H1 (cell line): ENCODE data around the gene KIDINS220. TPM values are rescaled to one million over a fixed set of nuclear protein-coding genes. Genes with fewer than 3 reads are reported as not detected.

ENCODE experiments used
- CTCF ChIA-PET: fragments of 300-600 bp; sonication (Branson Sonifier 250); formaldehyde crosslinking; loops from one replicate; lab custom pipeline; 2021; ENCODE audit not compliant: partially characterized antibody; lab: Charles Lee
- POLR2A ChIA-PET: fragments of 300-600 bp; sonication (Branson Sonifier 250); formaldehyde crosslinking; loops from one replicate; lab custom pipeline; 2021; ENCODE audit warnings: inconsistent platforms; ENCODE audit not compliant: partially characterized antibody; lab: Charles Lee
- DNase-seq, 2 experiments: peaks; one replicate each; pipeline versions ENCODE4 v3.0.0 to v3.0.0-alpha.2; 2010 to 2022; ENCODE audit warnings: low spot score in 2 of 2, low read depth in 1 of 2, mixed read lengths in 1 of 2
- FAIRE-seq: peaks from 2 replicates; lab custom pipeline; 2011; peaks lifted over from hg19 to GRCh38; lab: Jason Lieb, UNC
- H2AFZ ChIP-seq: 2 replicates; pipeline ENCODE4 v1.8.1; 2012; ENCODE audit warnings: low read length, inconsistent platforms
- H2AK5ac ChIP-seq: 2 replicates; pipeline ENCODE4 v1.6.1; 2013; ENCODE audit warnings: low read depth, low read length
- H2BK120ac ChIP-seq: replicated peaks from 2 replicates; pipeline ENCODE3; 2013; ENCODE audit warnings: low read depth, low read length, inconsistent platforms
- H2BK12ac ChIP-seq: 2 replicates; pipeline ENCODE4 v1.6.1; 2013; ENCODE audit warnings: low read depth, low read length
- H2BK15ac ChIP-seq: 2 replicates; pipeline ENCODE4 v1.6.1; 2013; ENCODE audit warnings: low read length
- H2BK20ac ChIP-seq: 2 replicates; pipeline ENCODE4 v1.6.1; 2013; ENCODE audit warnings: low read length
- H2BK5ac ChIP-seq: 2 replicates; pipeline ENCODE4 v1.6.1; 2013; ENCODE audit warnings: low read depth, low read length
- H3K14ac ChIP-seq: 2 replicates; pipeline ENCODE4 v1.6.1; 2013; ENCODE audit warnings: inconsistent platforms; ENCODE audit not compliant: insufficient read length
- H3K18ac ChIP-seq: 2 replicates; pipeline ENCODE4 v1.6.1; 2013; ENCODE audit warnings: low read length; ENCODE audit errors: extremely low read depth
- H3K23ac ChIP-seq: 2 replicates; pipeline ENCODE4 v1.6.1; 2013; ENCODE audit warnings: inconsistent platforms; ENCODE audit not compliant: insufficient read length
- H3K23me2 ChIP-seq: 2 replicates; pipeline ENCODE4 v1.6.1; 2013; ENCODE audit warnings: low read depth, low read length
- H3K27ac ChIP-seq: 2 replicates; pipeline ENCODE4 v1.6.1; 2011; ENCODE audit warnings: low read depth, low read length, inconsistent platforms
- H3K27me3 ChIP-seq, 4 experiments: replicated peaks in 1 of 4; 1 replicate in 1 of 4; 2 replicates in 3 of 4; pipeline versions ENCODE4 v1.6.1 to v1.8.1; 2011 to 2013; ENCODE audit warnings: low read length in 3 of 4, mild to moderate bottlenecking in 3 of 4, inconsistent platforms in 2 of 4, mixed read lengths in 2 of 4, moderate library complexity in 1 of 4; ENCODE audit not compliant: control insufficient read depth in 3 of 4, insufficient read depth in 3 of 4; ENCODE audit errors: extremely low read depth in 1 of 4
- H3K36me3 ChIP-seq, 4 experiments: 2 replicates each; pipeline versions ENCODE4 v1.6.1 to v1.8.1; 2011 to 2013; ENCODE audit warnings: mild to moderate bottlenecking in 4 of 4, low read length in 3 of 4, moderate library complexity in 2 of 4, control low read depth in 1 of 4, inconsistent platforms in 1 of 4; ENCODE audit not compliant: insufficient read depth in 4 of 4, control insufficient read depth in 2 of 4
- H3K4ac ChIP-seq: replicated peaks from 2 replicates; pipeline ENCODE3; 2013; ENCODE audit warnings: low read length, low read depth, mixed read lengths, inconsistent platforms; ENCODE audit not compliant: insufficient read length
- H3K4me1 ChIP-seq, 4 experiments: replicated peaks in 1 of 4; 1 replicate in 1 of 4; 2 replicates in 3 of 4; pipeline versions ENCODE4 v1.6.1 to v1.8.1; 2011 to 2013; ENCODE audit warnings: low read length in 3 of 4, inconsistent platforms in 2 of 4, mixed read lengths in 1 of 4; ENCODE audit not compliant: insufficient read depth in 4 of 4, control insufficient read depth in 3 of 4
- H3K4me2 ChIP-seq, 2 experiments: 2 replicates each; pipeline versions ENCODE4 v1.6.1 to v1.8.1; 2011 to 2013; ENCODE audit warnings: low read depth in 2 of 2, low read length in 2 of 2, control low read depth in 1 of 2, inconsistent platforms in 1 of 2, mild to moderate bottlenecking in 1 of 2; ENCODE audit not compliant: insufficient read depth in 1 of 2
- H3K4me3 ChIP-seq, 4 experiments: fragments of 200-600, 300-600 bp in 1 of 4; sonication (generic), shearing (Covaris generic), sonication (Bioruptor Twin) in 1 of 4; 2 replicates each; pipeline versions ENCODE4 v1.5.1 to v1.8.1; 2011 to 2016; ENCODE audit warnings: low read length in 4 of 4, low read depth in 3 of 4, control low read depth in 2 of 4, inconsistent platforms in 2 of 4, mild to moderate bottlenecking in 2 of 4, mixed read lengths in 1 of 4, moderate library complexity in 1 of 4; ENCODE audit not compliant: insufficient read depth in 2 of 4; ENCODE audit errors: extremely low read depth in 1 of 4
- H3K56ac ChIP-seq: replicated peaks from 2 replicates; pipeline ENCODE3; 2013; ENCODE audit warnings: low read depth, mild to moderate bottlenecking, mixed read lengths, low read length, inconsistent platforms; ENCODE audit not compliant: insufficient read length
- H3K79me1 ChIP-seq: 2 replicates; pipeline ENCODE4 v1.6.1; 2013; ENCODE audit warnings: low read depth, low read length, control low read depth
- H3K79me2 ChIP-seq, 2 experiments: 2 replicates each; pipeline versions ENCODE4 v1.6.1 to v1.8.1; 2012 to 2013; ENCODE audit warnings: low read length in 2 of 2, mild to moderate bottlenecking in 2 of 2, inconsistent platforms in 1 of 2; ENCODE audit not compliant: insufficient read depth in 2 of 2, control insufficient read depth in 1 of 2
- H3K9ac ChIP-seq, 4 experiments: replicated peaks in 1 of 4; 1 replicate in 1 of 4; 2 replicates in 3 of 4; pipeline versions ENCODE4 v1.6.1 to v1.8.1; 2011 to 2013; ENCODE audit warnings: low read depth in 3 of 4, low read length in 3 of 4, control low read depth in 2 of 4, mild to moderate bottlenecking in 2 of 4, moderate library complexity in 2 of 4, inconsistent platforms in 1 of 4; ENCODE audit errors: extremely low read depth in 1 of 4
- H3K9me3 ChIP-seq, 2 experiments: 2 replicates each; pipeline versions ENCODE4 v1.6.1 to v1.8.1; 2012 to 2013; ENCODE audit warnings: mild to moderate bottlenecking in 2 of 2, moderate library complexity in 2 of 2, control low read depth in 1 of 2, inconsistent platforms in 1 of 2, low read depth in 1 of 2, low read length in 1 of 2, mixed read lengths in 1 of 2; ENCODE audit not compliant: insufficient read depth in 2 of 2
- H4K20me1 ChIP-seq, 2 experiments: replicated peaks in 1 of 2; 2 replicates each; pipeline versions ENCODE3 to v1.8.1; 2011 to 2013; ENCODE audit warnings: inconsistent platforms in 2 of 2, low read length in 2 of 2, mild to moderate bottlenecking in 1 of 2; ENCODE audit not compliant: insufficient read depth in 2 of 2, control insufficient read depth in 1 of 2
- H4K5ac ChIP-seq: 2 replicates; pipeline ENCODE4 v1.6.1; 2013; ENCODE audit warnings: low read length, low read depth, mixed read lengths, inconsistent platforms; ENCODE audit not compliant: insufficient read length
- H4K8ac ChIP-seq: 2 replicates; pipeline ENCODE4 v1.8.0; 2013; ENCODE audit warnings: mild to moderate bottlenecking, moderate library complexity, low read length, inconsistent platforms; ENCODE audit not compliant: insufficient read depth; ENCODE audit errors: extremely low read depth
- H4K91ac ChIP-seq: replicated peaks from 2 replicates; pipeline ENCODE3; 2013; ENCODE audit warnings: low read length, mixed read lengths, inconsistent platforms; ENCODE audit not compliant: insufficient read length
- ATF2 ChIP-seq: IDR thresholded peaks from 2 replicates; pipeline ENCODE4 v1.6.1; 2012; ENCODE audit warnings: low read length, inconsistent platforms
- BCL11A ChIP-seq, 2 experiments: IDR thresholded peaks; one replicate each; pipeline ENCODE4 v1.6.1; 2011; ENCODE audit warnings: low read depth in 2 of 2, low read length in 2 of 2, mild to moderate bottlenecking in 2 of 2
- SIRT6 ChIP-seq: IDR thresholded peaks from one replicate; pipeline ENCODE4 v1.7.1; 2012; ENCODE audit warnings: low read length, inconsistent platforms
- TBP ChIP-seq: IDR thresholded peaks from 2 replicates; pipeline ENCODE4 v1.6.1; 2011; ENCODE audit warnings: low read depth, low read length, improper control_type of control experiment
- WGBS, 2 experiments: shearing (Covaris generic) in 1 of 2; methylation state at CpG; one replicate each; pipeline versions ENCODE4 v1.1.6 to v1.1.7; 2013 to 2015; ENCODE audit warnings: low lambda C conversion rate in 2 of 2, mixed read lengths in 2 of 2, inconsistent platforms in 1 of 2, low coverage in 1 of 2, missing lambda C conversion rate in 1 of 2; ENCODE audit not compliant: insufficient replicate concordance in 2 of 2, insufficient coverage in 1 of 2, insufficient read length in 1 of 2; ENCODE audit errors: extremely low coverage in 1 of 2, missing lambda C conversion rate in 1 of 2; 5-methylcytosine and 5-hydroxymethylcytosine counted together
- polyA plus RNA-seq, 7 experiments: library from polyadenylated mRNA; depleted of rRNA in 3 of 7; stranded (reverse) in 5 of 7; unstranded in 2 of 7; fragments of >200 nt in 5 of 7; fragments of 200-250 nt in 2 of 7; gene quantifications; 1 replicate in 5 of 7; 2 replicates in 1 of 7; 4 replicates in 1 of 7; pipeline versions ENCODE4 v1.2.1 to v1.2.3, GENCODE V29; 2011 to 2013; ENCODE audit warnings: missing spikeins in 2 of 7, mixed read lengths in 2 of 7
- total RNA-seq: library from RNA; stranded (reverse); fragmentation: NEBNext Ultra II Directional; extraction: Animal tissue kit (Norgen Biotek cat#: 25700); gene quantifications from 2 replicates; pipeline ENCODE4 v1.2.1, GENCODE V29; 2021

Gene KIDINS220
- total and polyA plus RNA-seq, 2 of the 8 experiments (the other 6 are each of a cell fraction or from before 2014, with no cell fraction given): 21.2 to 27.1 TPM

GRCh38 chr2:8840475-8841091, 3.2 kb upstream of the KIDINS220 start:
- Histone ChIP-seq H3K56ac (no peak overlapping the region), H2BK15ac (no peak overlapping the region), H3K23ac (no peak overlapping the region), H3K27ac (no peak overlapping the region), H2BK20ac (no peak overlapping the region), H3K79me2 (peaks cover 0 to 9% of the 10 kb centered on the region in 2 experiments; a peak in 1 of 4 replicates), H2BK5ac (no peak overlapping the region), H4K5ac (no peak overlapping the region), H3K9me3 (no peaks in the 10 kb centered on the region), H3K4me1 (peaks cover 0 to 2% (median 0%) of the 10 kb centered on the region in 4 experiments; a peak in 2 of 7 replicates), H3K36me3 (no peaks in the 10 kb centered on the region), H3K9ac (no peak overlapping the region), H2AK5ac (no peak overlapping the region), H3K4ac (no peak overlapping the region), H3K27me3 (no peaks in the 10 kb centered on the region), H2BK12ac (no peak overlapping the region), H3K14ac (no peak overlapping the region), H3K4me2 (no peak overlapping the region), H4K91ac (no peak overlapping the region), H2BK120ac (no peak overlapping the region), H4K20me1 (no peaks in the 10 kb centered on the region), H4K8ac (no peak overlapping the region), H3K23me2 (no peaks in the 10 kb centered on the region), H3K79me1 (no peaks in the 10 kb centered on the region), H2AFZ (no peak overlapping the region), H3K4me3 (no peak overlapping the region), H3K18ac (no peak overlapping the region)
- POLR2A ChIA-PET: no interaction called here
- no peak for DNase-seq
- CTCF ChIA-PET: no interaction called here
- FAIRE-seq: no peak
- 83% methylated on average over 12 of the region's 12 CpGs; no CpG with 5 or more reads in 1 of the 2 experiments for WGBS, 2 experiments
- TF ChIP-seq ATF2: no peak
- no peak for TF ChIP-seq BCL11A (IDR thresholded peaks at IDR 0.05; ENCODE audit: low read depth in 2 of 2, low read length in 2 of 2)
- TF ChIP-seq SIRT6: no peak
- TF ChIP-seq TBP: no peak
